Measurements from ENCODE around the gene TMEM219.

- TF ChIP-seq ZNF426 (tag by site-specific recombination; IDR thresholded peaks at IDR 0.05) (no peak), CTCF (tag by site-specific recombination; IDR thresholded peaks at IDR 0.05) (no peak), ZNF558 (tag by site-specific recombination; IDR thresholded peaks at IDR 0.05) (no peak), SETDB1 (IDR thresholded peaks at IDR 0.05; ENCODE audit: insufficient read length, low read length) (no peak), ZNF398 (tag by site-specific recombination; IDR thresholded peaks at IDR 0.05) (peak; percentile 66), ZNF555 (tag by site-specific recombination; conservative IDR thresholded peaks at IDR 0.05) (no peak), ZNF549 (tag by site-specific recombination; IDR thresholded peaks at IDR 0.05) (no peak), IKZF3 (tag by site-specific recombination; IDR thresholded peaks at IDR 0.05) (no peak; the same call in 1 of the 2 replicates), RBAK (tag by site-specific recombination; IDR thresholded peaks at IDR 0.05) (no peak), ZBTB7A (tag by site-specific recombination; IDR thresholded peaks at IDR 0.05; ENCODE audit: low read depth) (peak; percentile 84), ZFP3 (tag by site-specific recombination; IDR thresholded peaks at IDR 0.05; ENCODE audit: low read depth) (no peak), KLF10 (tag by site-specific recombination; IDR thresholded peaks at IDR 0.05) (no peak; the same call in 1 of the 2 replicates), ZNF362 (tag by site-specific recombination; IDR thresholded peaks at IDR 0.05) (peak; percentile 99), WT1 (tag by site-specific recombination; IDR thresholded peaks at IDR 0.05) (peak; percentile 22; the same call in 1 of the 2 replicates)
Observed at GRCh38 chr16:29995324-29995910, 33.5 kb downstream of the TMEM219 start, which contains the start of gene HIRIP3.

Data from HEK293 (cell line).